HG03575 (cell line): ENCODE data around the gene DLX1.

Experiments used
- ATAC-seq: cut with Tn5 transposase; IDR thresholded peaks from one replicate; pipeline ENCODE4 v1.9.1; 2021; ENCODE audit not compliant: unreplicated experiment, insufficient number of reproducible peaks, low FRiP score; ENCODE audit errors: extremely low read depth

DLX1 gene

GRCh38 chr2:172095146-172095904, 10.0 kb downstream of the DLX1 start:
- no peak for ATAC-seq

- no peak for ATAC-seq
Observed at GRCh38 chr2:172095905-172096625, 10.8 kb downstream of the DLX1 start.

GRCh38 chr2:172096626-172097547, 11.6 kb downstream of the DLX1 start:
- ATAC-seq = no peak

- no peak for ATAC-seq
Observed at GRCh38 chr2:172097557-172098131, 12.3 kb downstream of the DLX1 start.

GRCh38 chr2:172098287-172098649, 13.0 kb downstream of the DLX1 start:
- ATAC-seq = no peak

GRCh38 chr2:172098650-172099471, 13.6 kb downstream of the DLX1 start:
- ATAC-seq = no peak

- ATAC-seq = no peak
Observed at GRCh38 chr2:172099472-172100079, 14.3 kb downstream of the DLX1 start.

GRCh38 chr2:172100080-172100934, 15.0 kb downstream of the DLX1 start:
- no peak for ATAC-seq

- ATAC-seq = no peak
Observed at GRCh38 chr2:172100935-172101820, 15.9 kb downstream of the DLX1 start.

- no peak for ATAC-seq
Observed at GRCh38 chr2:172101821-172102390, 16.6 kb downstream of the DLX1 start.

- no peak for ATAC-seq
Observed at GRCh38 chr2:172102391-172103359, 17.4 kb downstream of the DLX1 start, which contains the start of gene DLX2. DLX2 (minus strand) TSS chr2:172102900; CDS start chr2:172102538, 362 bp downstream.

GRCh38 chr2:172103471-172104272, 18.4 kb downstream of the DLX1 start:
- no peak for ATAC-seq

GRCh38 chr2:172105471-172106107, 20.3 kb downstream of the DLX1 start:
- no peak for ATAC-seq
